Osteocyte (in vitro differentiated cells): Measurements from ENCODE around the gene OXGR1. TPM values are rescaled to one million over a fixed set of nuclear protein-coding genes. Genes with fewer than 3 reads are reported as not detected.
A peak's percentile ranks its signal among the peaks of the same experiment; 100 is the strongest.

Experiments
- DNase-seq: peaks from one replicate; pipeline ENCODE4 v3.0.0; 2021; ENCODE audit warnings: mixed read lengths; ENCODE audit not compliant: unreplicated experiment; ENCODE audit errors: extremely low spot score
- H3K27ac Mint-ChIP-seq: one replicate; pipeline ENCODE4 v1.8.0; 2021; ENCODE audit warnings: mild to moderate bottlenecking, mixed read lengths; ENCODE audit not compliant: unreplicated experiment
- H3K27me3 Mint-ChIP-seq: one replicate; pipeline ENCODE4 v1.8.0; 2021; ENCODE audit warnings: mixed read lengths; ENCODE audit not compliant: unreplicated experiment
- H3K36me3 Mint-ChIP-seq: one replicate; pipeline ENCODE4 v1.8.0; 2021; ENCODE audit warnings: mixed read lengths; ENCODE audit not compliant: unreplicated experiment
- H3K4me1 Mint-ChIP-seq: one replicate; pipeline ENCODE4 v1.8.0; 2021; ENCODE audit warnings: mixed read lengths; ENCODE audit not compliant: unreplicated experiment
- H3K4me3 Mint-ChIP-seq: one replicate; pipeline ENCODE4 v1.8.0; 2021; ENCODE audit warnings: mild to moderate bottlenecking, moderate library complexity, mixed read lengths; ENCODE audit not compliant: unreplicated experiment
- H3K9me3 Mint-ChIP-seq: one replicate; pipeline ENCODE4 v1.8.0; 2021; ENCODE audit warnings: mixed read lengths; ENCODE audit not compliant: unreplicated experiment
- CTCF ChIP-seq: fragments of 200-600 bp; sonication (generic); IDR thresholded peaks from 2 replicates; pipeline ENCODE4 v1.5.0; 2021; ENCODE audit warnings: antibody characterized with exemption, mild to moderate bottlenecking, moderate library complexity
- total RNA-seq: library from RNA; stranded (reverse); gene quantifications from 2 replicates; pipeline ENCODE4 v1.2.1, GENCODE V29; 2021

Gene OXGR1
- total RNA-seq, 1 donor from 2014 or later: not detected

GRCh38 chr13:96967248-96967745 lies 27.0 kb downstream of the OXGR1 start:
- no peak for DNase-seq
- no peaks in the 10 kb centered on the region for H3K36me3 Mint-ChIP-seq
- TF ChIP-seq CTCF: no peak
- H3K4me1 Mint-ChIP-seq: no peaks in the 10 kb centered on the region
- no peak overlapping the region for H3K27ac Mint-ChIP-seq
- H3K4me3 Mint-ChIP-seq: no peak overlapping the region
- peaks cover 9% of the 10 kb centered on the region for H3K9me3 Mint-ChIP-seq
- H3K27me3 Mint-ChIP-seq: peaks cover 38% of the 10 kb centered on the region

DNA sequence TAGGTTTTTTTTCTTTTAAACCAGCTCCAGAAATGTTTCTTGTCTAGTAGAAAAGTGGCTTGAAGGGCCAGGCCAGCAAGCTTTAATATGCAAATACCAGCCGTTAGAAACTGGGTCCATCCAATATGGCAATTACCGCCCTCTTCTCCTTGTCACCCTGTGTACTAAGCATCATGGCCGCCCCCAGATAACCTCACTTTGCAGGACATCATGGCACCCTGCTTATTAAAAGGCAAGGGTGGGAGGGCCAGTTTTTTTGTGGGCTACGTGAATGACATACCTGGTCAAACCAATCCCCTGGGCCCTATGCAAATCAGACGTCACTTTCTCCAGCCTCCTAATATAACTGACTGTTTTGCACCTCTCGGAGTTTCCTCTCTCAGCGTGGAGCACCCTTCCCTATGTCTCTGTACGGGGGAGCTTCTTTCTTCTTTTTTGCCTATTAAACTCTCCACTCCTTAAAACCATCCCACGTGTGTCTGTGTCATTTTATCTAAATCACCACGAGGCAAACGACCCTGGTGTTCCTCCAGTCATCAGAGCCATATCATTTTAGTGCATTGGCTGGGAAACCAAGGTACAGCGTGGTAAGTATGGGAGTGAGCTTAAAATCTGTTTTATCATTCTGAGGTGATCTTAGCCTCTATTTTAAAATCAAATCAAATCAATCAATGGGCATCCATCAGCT lies 27.7 kb downstream of the OXGR1 start:
- Mint-ChIP-seq H3K36me3 (no peaks in the 10 kb centered on the region), H3K4me1 (no peaks in the 10 kb centered on the region), H3K27me3 (peaks cover 36% of the 10 kb centered on the region), H3K27ac (no peak overlapping the region), H3K4me3 (no peak overlapping the region), H3K9me3 (peaks cover 9% of the 10 kb centered on the region)
- TF ChIP-seq CTCF: no peak
- DNase-seq: no peak

DNA sequence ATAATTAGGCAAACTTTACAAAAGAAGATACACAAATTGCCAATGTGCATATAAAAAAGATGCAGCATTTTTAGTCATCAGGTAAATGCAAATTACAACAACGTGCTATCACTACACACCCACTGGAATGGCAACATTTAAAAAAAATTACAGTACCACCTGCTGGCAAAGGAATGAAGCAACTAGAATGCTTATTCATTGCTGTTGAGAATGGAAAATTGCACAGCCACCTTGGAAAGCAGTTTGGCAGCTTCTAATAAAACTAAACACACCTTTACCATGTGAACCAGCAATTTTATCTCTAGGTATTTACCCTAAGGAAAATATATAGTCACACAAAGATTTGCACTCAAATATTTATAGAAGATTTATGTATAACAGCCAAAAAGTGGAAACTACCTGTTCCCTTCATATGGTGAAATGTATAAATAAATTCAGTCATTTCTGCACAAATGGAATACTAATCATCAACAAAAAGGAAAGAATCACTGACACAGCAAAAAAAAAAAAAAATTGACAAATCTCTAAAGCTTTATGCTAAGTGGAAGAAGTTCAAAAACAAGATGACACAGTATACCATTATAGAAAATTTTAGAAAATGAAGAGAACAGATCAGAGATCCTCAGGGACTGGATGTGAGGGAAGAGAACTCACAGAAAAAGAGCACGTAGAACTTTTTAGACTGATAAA lies 30.3 kb downstream of the OXGR1 start:
- DNase-seq: no peak
- no peak for TF ChIP-seq CTCF
- no peaks in the 10 kb centered on the region for H3K36me3 Mint-ChIP-seq
- H3K4me3 Mint-ChIP-seq: no peak overlapping the region
- H3K4me1 Mint-ChIP-seq: no peaks in the 10 kb centered on the region
- peaks cover 3% of the 10 kb centered on the region for H3K9me3 Mint-ChIP-seq
- H3K27me3 Mint-ChIP-seq: peaks cover 43% of the 10 kb centered on the region
- no peak overlapping the region for H3K27ac Mint-ChIP-seq

- no peak overlapping the region for H3K27ac Mint-ChIP-seq
- no peaks in the 10 kb centered on the region for H3K36me3 Mint-ChIP-seq
- peaks cover 54% of the 10 kb centered on the region for H3K27me3 Mint-ChIP-seq
- H3K4me3 Mint-ChIP-seq: no peak overlapping the region
- DNase-seq: no peak
- H3K9me3 Mint-ChIP-seq: peaks cover 2% of the 10 kb centered on the region
- H3K4me1 Mint-ChIP-seq: no peaks in the 10 kb centered on the region
- no peak for TF ChIP-seq CTCF
Observed at GRCh38 chr13:96960379-96960778, 33.9 kb downstream of the OXGR1 start.

GRCh38 chr13:96958286-96958891 lies 35.9 kb downstream of the OXGR1 start:
- peak; percentile 78 for TF ChIP-seq CTCF
- Mint-ChIP-seq H3K36me3 (no peaks in the 10 kb centered on the region), H3K4me1 (no peaks in the 10 kb centered on the region), H3K27ac (no peak overlapping the region), H3K9me3 (no peaks in the 10 kb centered on the region), H3K27me3 (peaks cover 52% of the 10 kb centered on the region), H3K4me3 (no peak overlapping the region)
- DNase-seq: no peak
